HG03108 (cell line): ENCODE measurements around the gene CBX6.

ENCODE experiments used
- ATAC-seq: cut with Tn5 transposase; IDR thresholded peaks from one replicate; pipeline ENCODE4 v1.9.1; 2021; ENCODE audit warnings: moderate library complexity; ENCODE audit not compliant: unreplicated experiment

The CBX6 gene

GRCh38 chr22:38841211-38841610 lies 30.8 kb downstream of the CBX6 start:
- no peak for ATAC-seq

DNA sequence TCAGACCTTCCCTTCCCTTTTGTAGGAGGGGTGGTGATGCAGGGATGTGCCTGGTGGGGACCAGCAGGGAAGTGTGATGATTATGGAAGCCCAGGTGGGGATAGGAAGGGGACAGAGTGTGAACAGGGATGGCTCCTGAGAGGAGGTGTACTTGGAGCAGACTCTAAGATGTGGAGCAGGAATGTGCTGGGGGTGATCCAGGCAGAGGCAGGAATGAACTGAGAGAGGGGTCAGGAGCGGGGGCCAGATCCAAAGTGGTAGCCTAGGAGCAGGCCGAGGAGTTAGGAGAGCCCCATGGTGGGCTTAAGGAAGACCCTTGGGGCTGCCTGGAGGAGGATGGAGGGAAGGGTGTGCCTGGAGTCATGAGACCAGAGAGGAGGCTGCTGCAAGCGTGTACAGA lies 31.9 kb downstream of the CBX6 start:
- ATAC-seq = no peak

DNA sequence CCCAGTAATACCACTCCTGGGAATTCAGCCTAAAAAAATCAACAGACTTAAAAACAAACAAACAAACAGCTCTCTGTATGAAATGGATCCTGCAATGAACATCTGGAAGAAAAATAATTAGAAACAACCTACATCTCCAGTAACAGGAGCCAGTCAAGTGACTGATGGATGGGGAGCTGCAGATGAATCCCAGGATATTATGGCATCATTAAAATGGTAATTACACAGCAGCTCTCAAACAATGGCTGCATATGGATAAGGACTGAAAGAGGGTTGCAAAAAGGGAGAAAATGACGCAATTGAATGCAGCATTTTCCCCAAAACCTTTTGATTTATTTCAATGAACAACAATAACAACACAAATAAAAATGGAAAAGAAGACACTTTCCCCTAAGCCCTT lies 32.3 kb downstream of the CBX6 start:
- ATAC-seq = no peak

DNA sequence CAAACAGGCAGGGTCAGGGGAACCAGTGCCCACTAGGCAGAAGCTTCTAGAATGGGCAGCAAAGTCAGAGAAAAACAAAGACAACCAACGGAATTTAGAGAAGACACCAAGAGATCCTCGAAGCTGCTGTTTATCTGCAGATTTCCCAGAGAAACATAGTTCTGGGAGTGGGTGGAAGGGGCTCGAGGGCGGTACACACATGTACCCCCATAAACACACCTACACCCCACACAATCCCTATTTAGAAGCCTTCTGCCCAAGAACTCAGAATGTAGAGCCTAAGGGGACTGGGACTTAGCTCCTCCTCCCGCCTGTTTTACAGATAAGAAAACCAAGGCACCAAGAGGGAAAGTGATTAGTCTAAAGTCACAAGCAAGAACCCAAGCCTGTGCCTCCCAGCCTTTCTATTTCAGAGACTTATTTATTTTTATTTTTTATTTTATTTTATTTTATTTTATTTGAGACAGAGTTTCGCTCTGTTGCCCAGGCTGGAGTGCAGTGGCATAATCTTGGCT lies 34.5 kb downstream of the CBX6 start:
- ATAC-seq = no peak

DNA sequence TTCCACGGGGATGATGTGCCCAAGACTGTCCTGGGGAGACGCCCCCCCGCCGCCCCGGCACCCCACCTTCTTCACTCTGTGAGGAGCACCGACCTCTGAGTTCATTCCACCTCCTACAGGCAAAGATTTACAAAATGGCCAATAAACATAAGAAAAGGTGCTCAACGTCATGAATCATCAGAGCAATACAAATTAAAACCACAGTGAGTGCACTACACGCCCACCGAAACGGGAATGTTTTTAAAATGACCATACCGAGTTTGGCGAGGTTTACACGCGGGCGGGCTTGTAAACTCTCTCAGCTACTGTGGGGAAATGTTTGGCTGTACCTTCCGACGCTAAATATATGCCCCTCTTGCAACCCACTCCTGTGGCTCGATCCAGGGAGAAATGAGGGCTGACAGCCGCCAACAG lies 36.1 kb downstream of the CBX6 start:
- ATAC-seq = no peak

- no peak for ATAC-seq
Measured at GRCh38 chr22:38834991-38835390, 37.0 kb downstream of the CBX6 start.

DNA sequence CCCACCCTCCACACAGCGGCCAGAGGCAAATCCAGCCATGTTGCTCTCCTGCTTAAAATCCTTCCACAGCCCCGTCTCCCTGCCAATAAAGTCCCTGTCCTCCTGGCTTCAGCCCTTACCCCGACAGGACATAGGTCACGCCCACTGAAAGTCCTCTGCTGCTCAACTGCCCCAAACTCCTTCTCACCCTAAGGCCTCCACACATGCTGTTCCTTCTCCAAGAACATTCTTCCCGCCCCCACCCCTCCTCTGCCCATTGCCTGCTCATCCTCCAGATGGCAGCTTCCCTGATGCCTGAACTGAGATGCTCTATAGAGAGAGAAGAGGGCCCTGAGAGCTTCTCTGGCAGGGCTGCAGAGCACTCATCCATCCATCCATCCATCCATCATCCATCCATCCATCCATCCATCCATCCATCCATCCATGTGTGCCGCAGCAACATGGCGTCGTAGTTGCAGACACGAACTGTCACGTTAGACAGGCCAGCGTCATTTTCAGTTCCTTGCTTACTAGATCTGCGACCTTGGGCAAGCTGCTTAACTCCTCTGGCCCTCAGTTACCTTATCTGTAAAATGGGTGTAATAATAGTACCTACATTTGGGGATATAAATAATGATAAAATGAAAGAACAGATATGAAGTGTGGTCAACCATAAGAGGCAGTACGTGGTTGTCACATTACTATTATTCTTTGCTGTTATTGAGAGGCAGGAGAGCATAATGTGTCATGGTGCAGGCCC lies 37.6 kb downstream of the CBX6 start:
- no peak for ATAC-seq

DNA sequence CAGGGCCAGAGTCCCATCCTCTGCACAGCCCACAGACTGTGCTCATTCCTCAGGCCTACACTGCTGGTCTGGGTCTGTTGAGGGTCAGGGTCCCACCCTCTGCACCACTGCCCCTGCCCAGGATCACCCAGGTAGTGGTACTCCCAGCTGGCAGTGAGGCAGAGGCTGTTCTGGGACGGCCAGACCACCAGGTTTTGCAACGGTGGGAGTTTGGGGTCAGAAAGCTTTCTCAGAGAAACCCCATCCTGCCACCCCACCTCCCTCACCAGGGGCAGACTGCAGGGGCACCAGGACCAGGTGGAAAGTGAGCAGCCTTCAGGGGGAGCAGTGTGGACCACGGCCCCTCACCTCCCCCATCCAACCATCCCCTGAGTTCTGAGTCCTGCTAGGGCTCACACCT lies 39.0 kb downstream of the CBX6 start:
- no peak for ATAC-seq

DNA sequence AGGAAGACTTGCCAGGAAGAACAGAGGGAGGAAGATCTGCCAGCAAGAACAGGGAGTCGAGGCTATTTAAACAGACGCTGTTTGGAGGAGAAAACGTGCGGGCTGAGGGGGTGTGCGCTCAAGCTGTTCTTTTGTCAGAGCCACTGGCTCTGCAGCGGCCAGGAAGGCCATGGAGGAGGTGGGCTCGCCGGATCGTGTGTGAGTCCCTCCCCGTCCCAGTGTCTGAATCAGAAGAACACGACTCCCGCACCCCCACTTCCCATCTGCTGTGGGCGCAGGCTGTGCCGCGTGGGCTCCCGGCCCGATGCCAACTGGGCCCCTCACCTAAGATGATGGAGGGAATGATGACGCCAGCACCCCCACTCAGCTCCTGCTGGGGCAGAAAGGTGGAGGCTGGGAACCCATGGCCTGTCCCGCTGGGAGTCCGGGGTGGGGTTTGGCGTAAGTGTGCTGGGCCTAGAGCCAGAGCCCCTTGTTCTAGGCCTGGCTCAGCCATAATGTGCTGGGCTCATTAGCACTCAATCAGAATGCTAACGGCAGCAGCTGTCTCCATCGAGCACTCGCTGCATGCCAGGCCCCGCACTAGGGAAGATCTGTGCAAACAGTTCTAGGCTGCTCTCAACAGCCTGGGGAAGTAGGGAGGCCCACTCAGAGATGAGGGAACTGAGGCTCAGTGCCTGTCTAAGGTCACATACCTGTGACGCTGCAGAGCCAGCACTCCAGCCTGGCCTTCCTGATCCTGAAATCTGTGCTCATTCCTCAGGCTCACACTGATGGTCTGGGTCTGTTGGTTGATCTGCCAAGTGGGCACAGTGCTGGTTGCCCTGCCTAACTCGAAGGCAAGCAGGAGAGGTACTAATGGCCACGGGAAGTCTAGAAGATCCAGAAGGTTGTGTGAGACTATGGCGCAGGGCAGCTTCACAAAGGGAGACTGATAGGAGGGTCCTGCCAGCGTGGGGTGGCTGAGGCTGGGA lies 39.7 kb downstream of the CBX6 start:
- no peak for ATAC-seq

GRCh38 chr22:38831166-38831945 lies 40.7 kb downstream of the CBX6 start:
- no peak for ATAC-seq

DNA sequence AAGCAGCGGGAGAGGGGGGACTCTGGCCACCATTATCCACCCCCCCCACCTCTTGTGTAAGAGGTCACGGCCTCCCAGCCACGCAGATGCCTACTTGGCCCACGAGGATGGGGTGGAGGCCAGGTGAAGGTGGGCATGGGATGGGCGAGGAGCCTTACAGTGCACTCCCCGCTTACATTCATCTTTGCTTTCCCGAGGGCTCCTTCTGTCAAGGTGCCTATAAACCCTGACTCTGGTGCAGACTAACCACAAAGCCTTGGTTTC lies 41.2 kb downstream of the CBX6 start:
- no peak for ATAC-seq

GRCh38 chr22:38830026-38830844 lies 41.8 kb downstream of the CBX6 start:
- no peak for ATAC-seq

DNA sequence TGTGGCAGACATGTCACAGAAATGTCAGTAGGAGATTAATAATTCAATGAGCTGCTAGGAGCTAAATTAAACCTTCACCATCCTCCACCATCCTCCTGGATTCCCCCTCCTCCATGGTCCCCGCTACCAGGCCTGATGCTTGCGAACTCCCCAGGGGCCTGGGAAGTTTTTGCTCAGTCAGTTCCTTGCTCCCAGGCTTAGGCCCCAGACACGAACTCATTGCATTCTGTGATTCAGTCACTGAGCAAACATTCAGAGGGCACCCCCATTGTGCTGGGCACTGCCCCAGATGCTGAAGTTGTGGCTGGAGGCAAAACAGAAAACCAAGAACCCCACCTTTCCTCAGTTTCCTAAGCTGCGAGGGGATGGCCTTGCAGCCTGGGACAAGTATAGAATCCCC lies 42.5 kb downstream of the CBX6 start:
- ATAC-seq = no peak

GRCh38 chr22:38828616-38829205 lies 43.3 kb downstream of the CBX6 start:
- no peak for ATAC-seq

DNA sequence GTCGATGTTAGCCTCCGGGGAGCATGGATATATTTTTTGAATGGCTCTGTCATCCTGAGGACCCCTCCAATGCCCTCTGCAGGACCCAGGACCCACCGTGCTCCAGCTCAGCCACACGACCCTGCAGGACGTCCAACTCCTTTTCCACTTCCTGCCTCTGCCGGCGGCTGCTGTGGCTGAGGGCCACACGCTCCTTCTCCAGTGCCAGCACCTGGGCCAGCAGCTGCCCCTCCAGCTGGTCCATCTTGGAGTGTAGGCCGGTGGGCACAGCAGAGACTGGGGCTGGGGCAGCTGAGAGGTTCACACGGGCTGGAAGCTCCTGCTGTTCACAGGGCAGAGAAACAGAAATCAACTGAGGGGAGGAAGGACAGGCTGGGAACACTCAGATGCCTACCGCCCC lies 43.8 kb downstream of the CBX6 start:
- no peak for ATAC-seq

DNA sequence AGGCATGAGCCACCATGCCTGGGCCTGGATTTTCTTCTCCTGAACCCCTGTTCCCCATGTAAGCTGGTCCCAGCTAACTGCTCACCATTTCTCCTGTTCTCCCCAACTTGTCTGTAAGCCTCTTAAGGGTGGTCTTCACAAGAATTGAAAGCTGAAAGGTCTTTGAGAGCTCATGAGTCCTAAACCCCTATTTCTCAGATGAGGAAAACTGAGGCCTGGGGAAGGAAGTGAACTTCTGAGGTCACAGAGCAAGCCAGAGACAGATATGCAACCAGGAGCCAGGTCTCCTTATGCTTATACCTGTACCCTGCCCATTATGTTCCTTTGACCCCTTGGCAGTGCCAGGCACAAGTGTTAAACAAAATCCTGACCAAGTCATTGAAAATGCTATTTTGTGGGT lies 44.5 kb downstream of the CBX6 start:
- no peak for ATAC-seq

DNA sequence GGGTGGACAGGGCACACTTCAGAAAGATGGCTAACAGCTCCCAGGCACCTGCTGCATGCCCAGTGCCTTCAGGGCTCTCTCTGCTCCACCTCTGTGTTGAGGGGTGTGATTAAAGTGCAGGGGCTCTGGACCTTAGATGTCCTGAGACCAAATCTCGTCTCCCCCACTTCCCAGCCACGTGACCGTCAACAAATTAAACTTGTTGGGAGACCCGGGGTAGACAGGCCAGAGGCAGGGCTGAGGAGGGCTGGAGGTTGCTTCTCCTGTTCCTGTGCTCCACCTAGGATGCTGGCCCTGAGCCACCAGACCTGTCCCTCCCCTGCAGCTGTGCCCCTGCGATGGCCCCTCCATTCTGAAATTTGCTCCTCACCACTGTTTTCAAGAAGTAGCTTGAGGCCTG lies 45.2 kb downstream of the CBX6 start:
- ATAC-seq = no peak

DNA sequence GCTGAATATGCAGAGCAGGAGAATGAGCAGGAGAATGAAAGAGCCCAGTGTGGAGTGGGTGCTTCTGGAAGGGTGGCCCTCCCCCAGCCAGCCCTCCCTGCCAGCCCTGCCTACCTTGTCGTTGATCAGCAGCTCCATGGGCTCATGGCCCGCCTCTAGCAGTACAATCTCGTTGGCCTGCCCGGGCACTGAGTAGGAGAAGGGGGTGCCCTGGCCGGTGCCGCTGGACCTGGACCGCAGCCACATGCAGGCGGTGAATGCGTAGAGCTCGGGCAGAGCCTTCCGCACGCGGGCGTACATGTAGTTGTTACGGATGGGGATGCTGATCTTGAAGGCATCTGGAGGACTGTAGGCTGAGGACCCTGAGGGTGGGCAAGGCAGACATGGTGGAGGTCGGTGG lies 45.6 kb downstream of the CBX6 start:
- ATAC-seq = no peak

DNA sequence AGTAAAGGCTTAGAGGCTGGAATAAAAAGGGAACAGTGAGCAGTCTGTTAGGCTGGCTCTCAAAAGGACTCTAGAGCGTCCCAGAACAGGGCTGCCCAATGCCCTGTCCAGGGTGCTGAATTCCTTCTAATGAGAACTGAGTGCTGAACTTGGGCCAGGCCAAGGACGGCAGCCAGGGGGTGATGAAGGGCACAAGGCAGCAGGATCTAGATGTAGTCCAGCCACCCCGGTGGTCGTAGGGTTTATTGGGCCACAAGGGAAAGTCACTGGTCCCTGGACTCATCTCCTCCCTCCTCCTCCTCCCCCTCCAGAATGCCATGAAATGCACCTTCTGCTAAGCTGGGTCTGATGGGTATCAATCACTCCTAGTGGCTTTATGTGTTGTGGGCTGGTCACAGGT lies 47.4 kb downstream of the CBX6 start:
- ATAC-seq = no peak

DNA sequence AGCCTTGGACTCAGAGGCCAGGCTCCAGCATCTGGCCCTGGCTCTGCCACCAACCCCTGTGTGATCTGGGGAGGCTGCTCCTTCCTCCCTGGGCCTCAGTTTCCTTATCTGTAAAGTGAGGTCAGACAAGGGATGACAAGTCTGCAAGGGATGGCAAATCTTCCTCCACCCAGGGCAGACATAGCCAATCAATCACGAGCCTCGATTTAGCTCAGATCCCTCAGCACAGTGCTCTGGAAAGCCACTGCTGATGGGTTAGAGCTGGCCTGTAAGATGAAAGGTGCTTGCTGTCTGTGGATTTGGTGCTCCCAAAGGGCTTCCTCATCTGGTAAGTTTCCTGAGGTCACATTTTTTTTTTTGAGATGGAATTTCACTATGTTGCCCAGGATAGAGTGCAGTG lies 48.4 kb downstream of the CBX6 start:
- no peak for ATAC-seq
